Upper lobe of left lung (tissue), 6 donors: ENCODE measurements around the gene SMAD7. TPM values are rescaled to one million over a fixed set of nuclear protein-coding genes. Genes with fewer than 3 reads are reported as not detected.

Experiments used
- ATAC-seq, 2 donors: fragments of 200-7000 bp; cut with Tn5 transposase; one replicate each; pipeline ENCODE4 v1.9.1; 2022; ENCODE audit warnings: mild to moderate bottlenecking in 2 of 2, moderate library complexity in 2 of 2; ENCODE audit not compliant: low FRiP score in 2 of 2
- DNase-seq, 2 donors: peaks; one replicate each; pipeline ENCODE4 v3.0.0-alpha.2; 2019 to 2020
- H3K27ac ChIP-seq, 4 donors: fragments of 200-600 bp; sonication (generic); one replicate each; pipeline ENCODE4 v1.5.1; 2016 to 2019
- H3K27me3 ChIP-seq, 4 donors: fragments of 200-600 bp; sonication (generic); one replicate each; pipeline ENCODE4 v1.5.1; 2017 to 2019
- H3K36me3 ChIP-seq, 4 donors: fragments of 200-600 bp; sonication (generic); one replicate each; pipeline ENCODE4 v1.5.1; 2016 to 2019
- H3K4me1 ChIP-seq, 4 donors: fragments of 200-600 bp; sonication (generic); one replicate each; pipeline ENCODE4 v1.5.1; 2018 to 2019
- H3K4me3 ChIP-seq, 4 donors: fragments of 200-600 bp; sonication (generic); one replicate each; pipeline ENCODE4 v1.5.1; 2017 to 2019; ENCODE audit warnings: mild to moderate bottlenecking in 2 of 4, moderate library complexity in 1 of 4
- H3K9me3 ChIP-seq, 4 donors: fragments of 200-600 bp; sonication (generic); one replicate each; pipeline ENCODE4 v1.5.1; 2018 to 2019
- EP300 ChIP-seq, 4 donors: sonication (generic); formaldehyde crosslinking; IDR thresholded peaks; one replicate each; pipeline ENCODE4 v1.5.1; 2017; ENCODE audit warnings: antibody characterized with exemption in 4 of 4, control low read depth in 2 of 4
- POLR2A ChIP-seq, 4 donors: fragments of 450-650 bp; IDR thresholded peaks; one replicate each; pipeline ENCODE4 v1.5.1; 2016 to 2017; ENCODE audit warnings: antibody characterized with exemption in 4 of 4, mild to moderate bottlenecking in 2 of 4
- POLR2AphosphoS5 ChIP-seq, 2 donors: sonication (generic); formaldehyde crosslinking; IDR thresholded peaks; one replicate each; pipeline ENCODE4 v1.5.1; 2017; ENCODE audit warnings: antibody characterized with exemption in 2 of 2
- WGBS, 2 donors: methylation state at CpG; one replicate each; pipeline ENCODE4 v1.1.5; 2017 to 2018; 5-methylcytosine and 5-hydroxymethylcytosine counted together
- total RNA-seq, 6 donors: library from RNA; depleted of rRNA in 4 of 6; stranded (reverse); fragments of >200 nt in 4 of 6; gene quantifications; one replicate each; pipeline versions ENCODE4 v1.1.0 to v1.2.1, GENCODE V29; 2016 to 2021
- TF ChIP-seq, protein P1 (sequence below), 6 experiments: fragments of 450-650 bp in 4 of 6; fragments of 200-600 bp in 2 of 6; sonication (generic) in 2 of 6; IDR thresholded peaks; one replicate each; pipeline ENCODE4 v1.5.1; 2016 to 2019; ENCODE audit warnings: antibody characterized with exemption in 6 of 6
- donor health status: DM: no; HTN: no; CAD: no; lungs with moderate emphysema.
- donor health status: DM: no; HTN: yes; CAD: no; lungs with severe emphysema.

SMAD7 gene
- total RNA-seq, 6 donors from 2014 or later = 39.6 to 89.0 (median 61.5) TPM

DNA sequence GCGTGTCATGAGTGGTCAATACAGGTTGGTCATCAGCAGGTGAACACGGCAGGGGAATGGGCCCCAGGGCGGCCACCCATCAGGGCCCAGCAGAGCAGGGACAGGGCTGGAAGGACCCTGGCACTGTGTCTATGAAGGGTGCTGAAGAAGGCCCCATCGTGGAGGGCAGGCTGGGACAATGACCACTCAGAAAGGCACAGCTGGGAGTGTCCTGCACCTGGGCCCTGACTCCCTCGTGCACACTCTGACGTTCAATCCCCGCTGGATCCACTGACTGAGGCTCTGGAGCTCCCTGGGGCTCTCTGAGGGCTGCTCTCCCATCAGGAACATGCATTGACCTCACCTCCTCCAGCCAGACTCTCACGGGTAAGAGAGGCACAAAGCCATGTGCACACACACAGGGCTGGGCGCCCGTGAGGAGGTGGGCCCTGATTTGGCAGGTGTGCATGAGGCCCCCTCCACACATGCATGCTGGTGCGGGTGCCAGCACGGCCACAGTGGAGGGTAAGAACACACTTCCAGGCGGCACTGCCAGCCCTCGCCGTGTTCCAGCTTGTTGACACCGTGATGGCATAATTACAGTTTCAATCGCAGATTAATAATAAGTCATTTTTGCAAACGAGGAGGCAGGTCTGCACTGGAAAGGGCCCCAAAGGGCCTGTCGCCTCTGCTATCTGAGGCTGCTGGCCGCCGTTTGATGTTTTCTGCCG lies 58.5 kb downstream of the SMAD7 start:
- Histone ChIP-seq H3K4me3 (no peak overlapping the region), H3K4me1 (peaks cover 23 to 44% (median 26%) of the 10 kb centered on the region in 4 donors), H3K27ac (no peak overlapping the region), H3K36me3 (no peaks in the 10 kb centered on the region), H3K27me3 (no peaks in the 10 kb centered on the region), H3K9me3 (no peaks in the 10 kb centered on the region)
- TF ChIP-seq POLR2AphosphoS5 (IDR thresholded peaks at IDR 0.05) (no peak), POLR2A (IDR thresholded peaks at IDR 0.05) (no peak), EP300 (IDR thresholded peaks at IDR 0.05) (no peak)
- TF ChIP-seq, protein P1, sequence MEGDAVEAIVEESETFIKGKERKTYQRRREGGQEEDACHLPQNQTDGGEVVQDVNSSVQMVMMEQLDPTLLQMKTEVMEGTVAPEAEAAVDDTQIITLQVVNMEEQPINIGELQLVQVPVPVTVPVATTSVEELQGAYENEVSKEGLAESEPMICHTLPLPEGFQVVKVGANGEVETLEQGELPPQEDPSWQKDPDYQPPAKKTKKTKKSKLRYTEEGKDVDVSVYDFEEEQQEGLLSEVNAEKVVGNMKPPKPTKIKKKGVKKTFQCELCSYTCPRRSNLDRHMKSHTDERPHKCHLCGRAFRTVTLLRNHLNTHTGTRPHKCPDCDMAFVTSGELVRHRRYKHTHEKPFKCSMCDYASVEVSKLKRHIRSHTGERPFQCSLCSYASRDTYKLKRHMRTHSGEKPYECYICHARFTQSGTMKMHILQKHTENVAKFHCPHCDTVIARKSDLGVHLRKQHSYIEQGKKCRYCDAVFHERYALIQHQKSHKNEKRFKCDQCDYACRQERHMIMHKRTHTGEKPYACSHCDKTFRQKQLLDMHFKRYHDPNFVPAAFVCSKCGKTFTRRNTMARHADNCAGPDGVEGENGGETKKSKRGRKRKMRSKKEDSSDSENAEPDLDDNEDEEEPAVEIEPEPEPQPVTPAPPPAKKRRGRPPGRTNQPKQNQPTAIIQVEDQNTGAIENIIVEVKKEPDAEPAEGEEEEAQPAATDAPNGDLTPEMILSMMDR (IDR thresholded peaks at IDR 0.05) = no peak
- 90 to 91% methylated on average over 20 to 22 of the region's 22 CpGs for WGBS, 2 donors
- peak in 1 of 2 donors; percentile 74 for DNase-seq
- ATAC-seq = no peak

DNA sequence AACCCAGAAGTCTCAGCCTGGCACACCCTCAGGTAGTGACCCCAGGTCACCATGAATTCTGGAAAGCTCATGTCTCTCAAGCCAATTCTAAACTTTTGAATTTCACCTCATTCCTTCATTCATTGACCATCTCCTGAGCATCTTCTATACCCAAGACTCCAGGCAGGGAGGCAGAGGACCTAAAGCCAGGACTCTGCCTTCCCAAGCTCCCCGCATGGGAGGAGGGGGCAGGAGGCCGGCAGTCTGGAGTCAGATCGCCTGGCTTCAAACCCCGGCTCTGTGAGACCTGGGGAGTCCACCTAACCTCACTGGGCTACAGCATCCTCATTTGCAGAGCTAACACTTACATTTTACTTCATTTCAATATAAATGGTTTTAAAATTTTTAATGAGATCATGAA lies 59.0 kb downstream of the SMAD7 start:
- WGBS, 2 donors = 97 to 100% methylated on average over 4 of the region's 4 CpGs

DNA sequence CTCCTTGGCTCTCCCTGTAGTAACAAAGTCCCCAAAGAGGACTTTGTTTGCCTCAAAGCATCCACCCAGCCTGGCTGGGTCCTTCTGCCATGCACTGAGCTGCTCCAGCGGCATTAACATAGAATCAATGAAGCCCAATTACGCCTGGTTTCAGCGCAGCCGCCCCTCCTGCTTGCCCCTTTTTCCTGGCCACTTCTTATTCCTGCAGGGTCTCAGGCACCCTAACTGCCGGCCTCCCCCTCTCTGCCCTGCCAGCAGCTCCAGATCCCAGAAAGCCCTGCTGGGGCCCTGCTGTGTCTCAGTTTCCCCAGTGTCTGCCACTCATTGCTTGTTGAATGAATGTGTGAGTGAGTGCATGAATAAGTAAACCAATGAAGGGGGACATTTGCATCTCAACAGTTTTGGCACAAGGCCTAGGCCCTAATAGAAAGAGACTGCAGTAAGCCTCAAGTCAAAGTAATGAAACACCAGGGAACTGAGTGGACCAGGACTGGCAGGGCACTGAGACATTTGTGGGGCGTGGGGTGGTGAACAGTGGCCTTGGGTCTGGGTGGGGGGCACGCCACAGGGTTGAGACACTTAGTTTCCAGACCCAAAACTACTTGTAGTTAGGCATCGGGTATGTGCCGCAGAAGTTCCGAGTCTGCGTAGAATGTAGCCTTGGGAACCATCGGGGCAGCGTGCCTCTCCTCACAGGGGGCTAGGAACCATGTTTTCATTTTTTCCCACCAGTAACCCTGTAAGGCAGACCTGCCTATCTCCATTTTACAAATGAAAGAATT lies 60.6 kb downstream of the SMAD7 start:
- Histone ChIP-seq H3K4me1 (peaks cover 16 to 36% (median 18%) of the 10 kb centered on the region in 4 donors), H3K27ac (no peak overlapping the region), H3K9me3 (no peaks in the 10 kb centered on the region), H3K27me3 (no peaks in the 10 kb centered on the region), H3K36me3 (no peaks in the 10 kb centered on the region), H3K4me3 (no peak overlapping the region)
- ATAC-seq (no peak), DNase-seq (no peak)
- 97 to 98% methylated on average over 13 of the region's 13 CpGs for WGBS, 2 donors
- TF ChIP-seq POLR2AphosphoS5 (IDR thresholded peaks at IDR 0.05) (no peak), POLR2A (IDR thresholded peaks at IDR 0.05) (no peak), EP300 (IDR thresholded peaks at IDR 0.05) (no peak)
- TF ChIP-seq, protein P1 (IDR thresholded peaks at IDR 0.05) = no peak

More for the DNA sequence above, 59.0 kb downstream of the SMAD7 start:
- Histone ChIP-seq H3K4me3 (no peak overlapping the region), H3K27me3 (no peaks in the 10 kb centered on the region), H3K27ac (no peak overlapping the region), H3K36me3 (no peaks in the 10 kb centered on the region), H3K9me3 (no peaks in the 10 kb centered on the region), H3K4me1 (peaks cover 21 to 39% (median 23%) of the 10 kb centered on the region in 4 donors)
- no peak for DNase-seq
- no peak for ATAC-seq
- TF ChIP-seq EP300 (IDR thresholded peaks at IDR 0.05) = no peak
- TF ChIP-seq, protein P1 (IDR thresholded peaks at IDR 0.05) = no peak
- TF ChIP-seq POLR2AphosphoS5 (IDR thresholded peaks at IDR 0.05) = no peak
- TF ChIP-seq POLR2A (IDR thresholded peaks at IDR 0.05) = no peak

DNA sequence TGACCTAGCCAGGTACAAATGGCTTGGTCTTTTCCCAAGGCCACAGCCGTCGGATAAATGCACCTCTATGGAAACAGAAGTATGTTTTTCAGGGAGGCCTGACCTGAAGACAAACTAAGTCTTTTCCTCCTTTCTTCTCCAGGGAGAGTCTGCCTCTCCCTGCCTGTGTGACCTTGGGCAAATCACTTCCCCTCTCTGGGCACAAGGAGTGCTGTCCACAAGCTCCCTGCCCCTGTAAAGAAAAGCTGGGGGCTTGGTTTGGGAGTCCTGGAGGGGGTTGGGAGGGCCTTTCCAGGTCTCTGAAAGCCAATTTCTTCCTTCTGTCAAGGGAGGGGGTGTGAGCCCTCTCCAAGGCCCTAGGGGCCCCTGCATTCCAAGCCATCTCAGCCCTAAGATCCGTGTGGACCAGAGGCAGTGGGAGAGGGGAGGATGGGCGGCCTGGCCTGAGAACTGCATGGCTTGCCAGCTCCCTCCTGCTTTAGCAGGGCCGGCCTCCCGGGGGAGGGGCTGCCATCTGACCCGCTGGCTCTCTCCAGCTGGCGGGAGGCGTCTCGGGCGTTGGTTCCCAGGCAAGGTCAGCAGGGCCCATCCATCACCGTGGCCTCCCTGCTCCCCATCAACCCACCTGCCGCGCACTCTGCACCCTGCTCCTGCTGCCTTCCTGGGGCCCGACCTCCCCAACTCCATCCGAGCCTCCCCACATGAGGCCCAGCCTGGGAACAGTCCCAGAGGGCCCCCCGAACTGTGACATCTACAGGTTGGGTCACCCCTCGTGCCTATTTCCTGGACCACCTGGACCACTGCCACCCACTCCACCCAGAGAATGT lies 61.4 kb downstream of the SMAD7 start:
- 61 to 65% methylated on average over 5 to 13 of the region's 18 CpGs for WGBS, 2 donors
- Histone ChIP-seq H3K4me3 (no peak overlapping the region), H3K27ac (no peak overlapping the region), H3K4me1 (peaks cover 16 to 36% (median 18%) of the 10 kb centered on the region in 4 donors), H3K27me3 (no peaks in the 10 kb centered on the region), H3K9me3 (no peaks in the 10 kb centered on the region), H3K36me3 (no peaks in the 10 kb centered on the region)
- peak in 1 of 2 donors; percentile 86 for DNase-seq
- no peak for TF ChIP-seq POLR2AphosphoS5 (IDR thresholded peaks at IDR 0.05)
- no peak for TF ChIP-seq EP300 (IDR thresholded peaks at IDR 0.05)
- TF ChIP-seq POLR2A (IDR thresholded peaks at IDR 0.05) = no peak
- TF ChIP-seq, protein P1 (IDR thresholded peaks at IDR 0.05) = no peak
- ATAC-seq = peak in 1 of 2 donors; percentile 1
